Ectodermal cell (in vitro differentiated cells): ENCODE measurements around the gene SIKE1.
"Not testable (repeated sequence)": the region's sequence is repeated elsewhere in the genome, so short reads cannot be mapped to it uniquely, and the experiment has no call there.

ENCODE experiments used
- H3K27ac ChIP-seq: 2 replicates; pipeline ENCODE4 v1.7.0; 2013; ENCODE audit warnings: mild to moderate bottlenecking, low read depth, low read length; ENCODE audit not compliant: insufficient read depth, poor library complexity, severe bottlenecking
- H3K27me3 ChIP-seq: 2 replicates; pipeline ENCODE4 v1.7.0; 2013; ENCODE audit warnings: mild to moderate bottlenecking, low read length; ENCODE audit not compliant: insufficient read depth, control insufficient read depth, poor library complexity, severe bottlenecking
- H3K36me3 ChIP-seq: one replicate; pipeline ENCODE4 v1.7.0; 2013; ENCODE audit warnings: low read length; ENCODE audit not compliant: control insufficient read depth, insufficient read depth
- H3K4me1 ChIP-seq: one replicate; pipeline ENCODE4 v1.7.0; 2013; ENCODE audit warnings: low read length; ENCODE audit not compliant: control insufficient read depth, insufficient read depth
- H3K4me3 ChIP-seq: 2 replicates; pipeline ENCODE4 v1.7.0; 2013; ENCODE audit warnings: low read depth, low read length, control low read depth; ENCODE audit not compliant: insufficient read depth
- H3K9me3 ChIP-seq: 2 replicates; pipeline ENCODE4 v1.7.0; 2013; ENCODE audit warnings: mild to moderate bottlenecking, low read length, moderate library complexity; ENCODE audit not compliant: control insufficient read depth
- WGBS, 2 experiments: methylation state at CpG; one replicate each; pipeline ENCODE4 v1.1.7; 2013; ENCODE audit warnings: missing lambda C conversion rate in 2 of 2; 5-methylcytosine and 5-hydroxymethylcytosine counted together

The SIKE1 gene

DNA sequence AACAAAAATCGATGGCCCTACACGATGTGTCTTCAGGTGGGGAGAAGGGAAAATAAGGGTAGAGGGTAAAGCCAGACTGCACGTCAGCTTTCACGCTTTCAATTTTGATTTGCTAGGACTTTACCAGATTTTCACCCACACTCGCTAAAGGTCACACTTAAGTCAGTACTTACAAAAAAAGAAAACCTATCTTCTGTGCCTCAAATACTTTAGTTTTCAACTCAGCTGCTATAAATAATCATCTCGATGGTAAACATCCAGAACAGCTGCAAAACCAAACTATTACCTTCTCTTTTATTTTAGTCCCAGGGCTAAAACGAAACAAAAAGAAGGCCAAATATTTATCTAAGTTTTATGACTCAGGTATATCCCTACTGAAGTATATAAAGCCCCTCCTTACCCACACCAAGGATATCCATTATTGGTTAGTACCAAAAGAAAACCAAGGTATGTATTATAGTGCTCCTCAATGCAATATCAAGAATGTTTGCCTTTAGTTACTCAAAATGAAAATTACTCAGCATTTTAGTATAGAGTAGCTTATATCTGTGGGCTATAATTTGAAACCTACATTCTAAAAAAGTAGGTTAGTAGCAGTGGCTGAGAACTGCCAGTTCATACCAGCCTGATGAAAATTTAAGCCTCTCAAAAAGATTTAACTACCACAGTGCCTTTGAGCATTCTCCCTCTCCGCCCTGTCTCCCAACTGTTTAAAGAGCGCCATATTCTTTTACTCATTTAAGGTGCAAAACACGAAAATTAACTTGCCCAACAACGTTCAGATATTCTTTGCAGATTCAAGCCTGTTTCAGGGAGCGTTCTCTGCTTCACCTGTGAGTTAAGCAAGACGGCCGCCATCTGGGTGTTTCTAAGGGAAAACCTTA, 24.2 kb downstream of the SIKE1 start:
- Histone ChIP-seq H3K4me1 (peaks cover 17% of the 10 kb centered on the region), H3K27me3 (no peaks in the 10 kb centered on the region), H3K9me3 (no peaks in the 10 kb centered on the region), H3K4me3 (peak overlapping the region; percentile 99), H3K27ac (peak overlapping the region; percentile 99), H3K36me3 (no peaks in the 10 kb centered on the region)
- 45 to 49% methylated on average over 14 of the region's 14 CpGs for WGBS, 2 experiments

DNA sequence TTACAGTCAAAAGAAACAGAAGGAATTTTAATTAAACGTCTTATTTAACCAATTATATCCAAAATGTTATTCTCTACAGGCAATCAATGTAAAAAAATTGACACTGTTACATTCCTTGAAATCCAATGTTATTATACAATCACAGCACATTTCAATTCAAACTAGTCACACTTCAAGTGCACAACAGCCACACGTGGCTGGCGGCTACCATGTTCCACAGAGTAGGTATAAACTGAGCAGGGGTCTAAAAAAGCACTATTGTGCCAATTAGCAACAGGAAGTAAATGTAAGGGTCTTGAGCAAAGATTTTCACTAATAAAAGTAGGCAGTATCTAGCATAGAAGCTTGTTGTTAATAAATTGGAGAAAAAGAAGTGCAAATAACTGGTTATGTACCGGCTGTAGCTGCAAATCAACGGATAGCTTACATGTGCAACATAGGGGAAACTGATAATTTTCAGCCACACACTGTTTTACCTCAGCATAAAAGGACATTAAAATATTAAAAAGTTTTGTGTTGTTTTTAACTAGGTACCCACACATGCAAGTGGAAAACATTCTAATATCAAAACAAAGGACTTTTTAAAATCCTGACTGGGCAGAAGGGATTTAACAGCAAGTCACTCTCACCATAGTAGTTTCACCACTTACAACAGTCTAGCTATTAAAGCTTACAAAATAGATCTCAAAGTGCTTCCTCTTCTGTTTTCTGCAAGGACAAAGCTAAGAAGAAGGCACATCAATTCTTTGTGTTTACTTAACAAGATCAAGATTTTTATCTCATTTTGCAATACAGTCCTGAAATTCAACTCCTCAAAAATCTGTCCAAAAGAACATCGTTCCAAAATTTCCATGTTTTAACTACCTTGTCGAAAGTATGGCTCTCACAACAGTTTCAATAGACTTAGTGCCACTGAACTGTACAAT, 25.2 kb downstream of the SIKE1 start:
- peak overlapping the region; percentile 99 for H3K4me3 ChIP-seq
- no peaks in the 10 kb centered on the region for H3K36me3 ChIP-seq
- no peak overlapping the region for H3K27ac ChIP-seq
- peaks cover 17% of the 10 kb centered on the region for H3K4me1 ChIP-seq
- H3K27me3 ChIP-seq, result no peaks in the 10 kb centered on the region
- WGBS, 2 experiments, result 88 to 89% methylated on average over 7 of the region's 7 CpGs
- H3K9me3 ChIP-seq, result no peaks in the 10 kb centered on the region

DNA sequence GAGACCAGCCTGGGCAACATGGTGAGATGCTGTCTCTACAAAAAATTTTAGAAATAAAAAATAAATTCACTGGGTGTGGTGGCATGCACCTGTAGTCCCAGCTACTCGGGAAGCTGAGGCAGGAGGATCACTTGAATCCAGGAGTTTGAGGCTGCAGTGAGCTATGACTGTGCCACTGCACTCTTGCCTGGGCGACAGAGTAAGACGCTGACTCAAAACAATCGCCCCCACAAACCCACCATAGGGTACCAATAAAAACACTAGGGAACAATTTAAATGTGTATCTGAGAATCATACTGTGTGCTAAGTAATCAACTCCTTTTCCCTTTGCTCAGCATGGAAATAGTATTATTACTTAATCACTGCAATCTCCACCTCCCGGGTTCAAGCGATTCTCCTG, 26.8 kb downstream of the SIKE1 start:
- peaks cover 17% of the 10 kb centered on the region for H3K4me1 ChIP-seq
- WGBS, 2 experiments, result 88 to 90% methylated on average over 5 to 6 of the region's 6 CpGs
- H3K9me3 ChIP-seq, H3K27me3 ChIP-seq, H3K27ac ChIP-seq, H3K36me3 ChIP-seq, H3K4me3 ChIP-seq: not testable (repeated sequence)

DNA sequence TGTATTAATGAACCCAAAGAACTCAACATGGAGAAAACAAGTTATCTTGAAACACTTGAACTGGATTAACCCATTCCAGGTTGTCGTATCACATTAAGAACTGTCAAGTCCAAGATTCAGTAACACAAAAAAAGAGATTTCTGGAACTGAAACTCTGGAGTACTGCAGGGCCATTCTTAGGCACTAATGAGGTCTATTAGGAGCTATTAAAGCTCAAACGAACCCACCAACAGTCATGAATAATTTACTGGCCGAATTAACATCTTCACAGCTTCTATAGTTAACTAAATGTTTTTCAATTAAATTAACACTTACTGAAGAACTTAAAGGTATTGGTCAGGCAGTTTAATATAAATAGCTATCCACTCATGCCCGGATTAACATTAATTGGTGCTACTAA, 27.3 kb downstream of the SIKE1 start:
- H3K4me3 ChIP-seq, result no peak overlapping the region
- H3K27me3 ChIP-seq, result no peaks in the 10 kb centered on the region
- H3K4me1 ChIP-seq, result peaks cover 17% of the 10 kb centered on the region
- H3K36me3 ChIP-seq, result peaks cover 7% of the 10 kb centered on the region
- H3K9me3 ChIP-seq, result no peaks in the 10 kb centered on the region
- no peak overlapping the region for H3K27ac ChIP-seq
- WGBS, 2 experiments, result 88% methylated on average over 3 to 4 of the region's 4 CpGs

DNA sequence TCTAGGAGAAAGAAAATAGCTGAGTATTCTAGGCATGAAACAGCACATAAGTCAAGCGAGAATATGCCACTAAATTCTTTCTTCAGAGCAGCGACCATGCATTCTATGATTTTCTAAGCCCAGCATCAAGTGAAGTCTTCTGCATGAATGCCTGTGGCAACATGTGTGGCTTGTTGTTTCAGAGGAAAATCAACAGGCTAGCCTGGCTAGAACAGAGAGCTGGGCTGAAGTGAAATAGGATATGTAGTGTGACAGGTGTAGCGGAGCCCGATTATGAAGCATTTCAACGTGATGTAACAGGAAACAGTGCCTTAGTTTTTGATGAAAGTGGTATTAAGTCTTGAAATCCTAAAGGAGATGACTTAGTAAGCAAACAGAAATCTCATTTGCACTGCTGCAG, 29.7 kb downstream of the SIKE1 start:
- H3K27ac ChIP-seq, result no peak overlapping the region
- peaks cover 9% of the 10 kb centered on the region for H3K4me1 ChIP-seq
- WGBS, 2 experiments, result 93 to 95% methylated on average over 5 of the region's 5 CpGs
- H3K4me3 ChIP-seq, result no peak overlapping the region
- H3K36me3 ChIP-seq, result peaks cover 10% of the 10 kb centered on the region
- no peaks in the 10 kb centered on the region for H3K9me3 ChIP-seq
- H3K27me3 ChIP-seq, result no peaks in the 10 kb centered on the region

DNA sequence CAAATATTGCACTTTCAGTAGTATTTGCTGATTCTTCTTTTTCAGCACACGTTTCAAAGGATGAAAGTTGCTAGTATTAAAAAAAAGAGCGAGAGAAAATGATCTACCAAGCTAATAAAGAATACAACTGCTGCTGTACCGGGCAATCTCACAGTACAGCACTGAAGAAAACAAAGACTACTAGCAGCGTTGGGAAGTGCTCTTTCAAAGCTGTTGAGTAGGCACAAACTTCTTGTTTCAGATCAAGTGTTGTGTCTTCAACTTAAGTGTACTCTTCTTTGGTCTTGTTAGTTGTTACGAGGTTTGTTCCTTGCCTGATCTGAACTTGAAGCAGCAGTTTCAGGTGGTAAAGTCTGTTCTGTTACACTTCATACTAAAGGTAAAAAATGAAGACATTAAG, 30.6 kb downstream of the SIKE1 start:
- H3K4me1 ChIP-seq, result no peaks in the 10 kb centered on the region
- H3K27me3 ChIP-seq, result no peaks in the 10 kb centered on the region
- peaks cover 10% of the 10 kb centered on the region for H3K36me3 ChIP-seq
- H3K9me3 ChIP-seq, result no peaks in the 10 kb centered on the region
- WGBS, 2 experiments, result 93 to 96% methylated on average over 5 of the region's 5 CpGs
- no peak overlapping the region for H3K4me3 ChIP-seq
- no peak overlapping the region for H3K27ac ChIP-seq

DNA sequence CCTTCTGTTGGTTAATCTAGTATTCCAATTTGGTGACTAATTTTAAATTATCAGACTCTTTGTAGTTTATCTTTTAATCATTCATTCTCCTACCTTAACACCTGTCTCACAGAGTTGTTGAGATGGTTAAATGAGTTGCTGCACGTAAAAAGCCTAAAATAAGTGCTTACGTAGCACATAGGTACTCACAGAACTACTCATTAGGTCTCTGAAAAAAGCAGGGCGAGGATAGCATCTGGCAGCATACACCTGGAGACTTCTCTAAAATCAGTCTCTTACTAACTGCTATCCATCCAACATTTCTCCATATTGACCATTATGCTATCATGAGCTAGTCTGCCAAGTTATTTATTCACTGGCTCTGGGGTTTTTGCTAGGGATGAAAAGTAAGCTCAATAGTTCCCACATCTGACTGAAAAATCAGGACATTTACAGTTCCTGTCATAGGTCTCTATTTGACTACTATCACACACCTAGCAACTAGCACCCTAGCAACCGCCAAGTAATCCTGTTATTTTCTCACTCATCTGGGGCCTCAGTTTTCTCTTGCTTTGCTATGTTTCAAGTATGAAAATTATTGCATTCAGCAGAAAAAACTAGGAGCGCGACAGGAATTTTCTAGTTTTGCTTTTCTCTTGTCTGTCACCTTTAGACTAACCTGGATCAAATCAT, 33.9 kb downstream of the SIKE1 start:
- peaks cover 10% of the 10 kb centered on the region for H3K36me3 ChIP-seq

DNA sequence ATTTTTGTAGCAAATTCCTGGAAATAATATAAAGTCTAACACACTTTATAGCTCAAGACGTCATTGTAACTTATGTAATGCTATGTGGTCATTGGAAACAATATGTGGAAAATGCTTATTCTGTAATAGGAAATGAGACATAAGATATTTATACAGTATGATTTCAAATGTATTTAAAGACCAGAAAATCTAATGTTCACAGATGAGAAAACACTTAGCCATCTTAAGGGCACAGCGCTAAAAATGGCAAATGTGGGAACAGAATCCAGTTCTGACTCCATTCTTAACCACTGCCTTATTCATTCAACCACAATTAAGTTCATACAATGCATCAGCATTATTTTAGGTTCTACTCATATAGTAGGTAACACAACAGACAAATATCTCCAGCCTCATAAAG, 35.2 kb downstream of the SIKE1 start:
- Histone ChIP-seq H3K27me3 (no peaks in the 10 kb centered on the region), H3K36me3 (peaks cover 10% of the 10 kb centered on the region), H3K9me3 (no peaks in the 10 kb centered on the region), H3K27ac (no peak overlapping the region), H3K4me3 (no peak overlapping the region), H3K4me1 (no peaks in the 10 kb centered on the region)
- WGBS, 2 experiments, result 90 to 93% methylated on average over 1 of the region's 2 CpGs

More for the DNA sequence above, 33.9 kb downstream of the SIKE1 start:
- Histone ChIP-seq H3K4me1 (no peaks in the 10 kb centered on the region), H3K27me3 (no peaks in the 10 kb centered on the region), H3K4me3 (no peak overlapping the region), H3K9me3 (no peaks in the 10 kb centered on the region), H3K27ac (no peak overlapping the region)
- 79 to 81% methylated on average over 6 of the region's 6 CpGs for WGBS, 2 experiments

DNA sequence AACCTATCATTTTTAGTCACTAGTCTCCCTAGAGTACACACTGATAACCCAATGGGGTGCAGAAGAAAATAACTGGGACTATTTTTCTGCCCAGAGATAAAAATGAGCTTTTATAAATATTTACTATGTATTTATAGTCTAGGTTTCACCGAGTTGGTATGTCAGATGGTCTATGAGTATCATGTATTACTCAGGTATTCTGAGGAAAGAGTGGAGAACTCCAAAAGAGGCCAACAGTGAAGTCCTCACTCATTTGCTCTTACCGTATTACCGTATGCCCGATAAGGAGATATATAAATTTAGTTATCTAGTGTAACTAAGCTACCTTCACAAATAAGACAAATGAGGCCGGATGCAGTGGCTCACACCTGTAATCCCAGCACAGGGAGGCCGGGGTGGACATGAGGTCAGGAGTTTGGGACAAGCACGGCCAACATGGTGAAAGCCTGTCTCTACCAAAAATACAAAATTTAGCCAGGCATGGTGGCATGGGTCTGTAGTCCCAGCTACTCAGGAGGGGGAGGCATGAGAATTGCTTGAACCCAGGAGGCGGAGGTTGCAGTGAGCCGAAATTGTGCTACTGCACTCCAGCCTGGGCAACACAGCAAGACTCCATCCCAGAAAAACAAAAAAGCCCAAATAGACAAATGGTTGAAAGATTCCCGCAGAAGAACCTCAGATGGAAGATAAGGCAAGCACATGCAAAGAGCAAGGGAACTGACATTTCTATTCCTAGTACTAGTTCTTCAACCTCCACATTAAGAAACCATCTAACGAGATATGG, 38.3 kb downstream of the SIKE1 start:
- WGBS, 2 experiments, result 94 to 97% methylated on average over 8 to 11 of the region's 11 CpGs
- Histone ChIP-seq H3K36me3 (no peaks in the 10 kb centered on the region), H3K9me3 (no peaks in the 10 kb centered on the region), H3K4me1 (no peaks in the 10 kb centered on the region), H3K4me3 (no peak overlapping the region), H3K27ac (no peak overlapping the region), H3K27me3 (no peaks in the 10 kb centered on the region)
